HUES64 (cell line): ENCODE measurements around the gene USP32.

Experiments used
- H3K27ac ChIP-seq: 2 replicates; pipeline ENCODE4 v1.7.0; 2013; ENCODE audit warnings: low read depth, low read length, inconsistent platforms
- H3K27me3 ChIP-seq: 2 replicates; pipeline ENCODE4 v1.6.1; 2013; ENCODE audit warnings: mild to moderate bottlenecking, low read length; ENCODE audit not compliant: insufficient read depth
- H3K36me3 ChIP-seq: 2 replicates; pipeline ENCODE4 v1.6.1; 2013; ENCODE audit warnings: mild to moderate bottlenecking, low read length; ENCODE audit not compliant: insufficient read depth
- H3K4me1 ChIP-seq: 2 replicates; pipeline ENCODE4 v1.6.1; 2013; ENCODE audit warnings: mild to moderate bottlenecking, low read length, moderate library complexity; ENCODE audit not compliant: insufficient read depth
- H3K4me3 ChIP-seq: 2 replicates; pipeline ENCODE4 v1.5.1; 2013; ENCODE audit warnings: mild to moderate bottlenecking, low read length, moderate library complexity
- H3K9ac ChIP-seq: 2 replicates; pipeline ENCODE4 v1.6.1; 2013; ENCODE audit warnings: mild to moderate bottlenecking, low read depth, low read length
- H3K9me3 ChIP-seq: 2 replicates; pipeline ENCODE4 v1.6.1; 2013; ENCODE audit warnings: low read depth, low read length; ENCODE audit not compliant: insufficient read depth
- WGBS: fragments of 150-250, 120-280 bp; methylation state at CpG from one replicate; pipeline ENCODE4 v1.1.7; 2013; ENCODE audit warnings: missing lambda C conversion rate; 5-methylcytosine and 5-hydroxymethylcytosine counted together

The USP32 gene

GRCh38 chr17:60148373-60148772, 243.6 kb downstream of the USP32 start:
- H3K27ac ChIP-seq = no peak overlapping the region
- H3K36me3 ChIP-seq = no peaks in the 10 kb centered on the region
- H3K4me1 ChIP-seq = peaks cover 26% of the 10 kb centered on the region
- no peak overlapping the region for H3K4me3 ChIP-seq
- 40% methylated on average over 2 of the region's 2 CpGs for WGBS
- H3K27me3 ChIP-seq = peaks cover 77% of the 10 kb centered on the region
- H3K9ac ChIP-seq = no peak overlapping the region
- no peaks in the 10 kb centered on the region for H3K9me3 ChIP-seq

DNA sequence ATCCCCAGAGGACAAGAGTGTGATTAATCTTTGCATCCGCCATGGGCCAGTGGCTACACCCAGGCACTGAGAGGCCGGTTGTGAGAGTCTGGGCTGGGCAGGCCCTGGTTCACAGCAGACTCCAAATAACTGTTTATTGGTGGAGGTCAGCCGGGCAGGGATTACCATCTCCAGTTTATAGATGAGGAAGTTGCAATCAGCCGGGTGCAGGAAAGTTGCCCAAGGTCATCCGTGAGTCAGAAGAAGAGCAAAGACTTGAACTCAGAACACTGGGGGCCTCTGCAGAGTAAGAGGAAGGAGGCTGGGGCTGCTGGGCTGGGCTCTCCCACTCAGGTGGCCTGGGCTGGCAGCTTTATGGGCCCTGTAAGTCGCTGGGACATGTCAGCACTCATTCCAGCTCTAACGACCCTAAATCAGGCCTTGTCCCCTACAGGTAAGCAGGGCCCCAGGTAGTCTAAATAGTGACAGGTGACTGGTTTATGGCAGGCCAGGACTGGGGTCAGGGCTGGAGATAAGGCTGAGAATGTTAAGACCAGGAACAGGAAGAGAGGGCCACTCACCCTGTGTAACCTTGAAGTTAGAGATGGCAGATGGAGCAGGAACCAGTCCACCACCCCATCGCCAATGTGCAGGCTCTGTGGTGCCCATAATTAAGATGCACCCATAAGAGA, 244.2 kb downstream of the USP32 start:
- Histone ChIP-seq H3K9me3 (no peaks in the 10 kb centered on the region), H3K9ac (no peak overlapping the region), H3K4me3 (no peak overlapping the region), H3K27ac (no peak overlapping the region), H3K36me3 (no peaks in the 10 kb centered on the region), H3K4me1 (peaks cover 32% of the 10 kb centered on the region), H3K27me3 (peaks cover 76% of the 10 kb centered on the region)
- WGBS = 88% methylated on average over 8 of the region's 8 CpGs

DNA sequence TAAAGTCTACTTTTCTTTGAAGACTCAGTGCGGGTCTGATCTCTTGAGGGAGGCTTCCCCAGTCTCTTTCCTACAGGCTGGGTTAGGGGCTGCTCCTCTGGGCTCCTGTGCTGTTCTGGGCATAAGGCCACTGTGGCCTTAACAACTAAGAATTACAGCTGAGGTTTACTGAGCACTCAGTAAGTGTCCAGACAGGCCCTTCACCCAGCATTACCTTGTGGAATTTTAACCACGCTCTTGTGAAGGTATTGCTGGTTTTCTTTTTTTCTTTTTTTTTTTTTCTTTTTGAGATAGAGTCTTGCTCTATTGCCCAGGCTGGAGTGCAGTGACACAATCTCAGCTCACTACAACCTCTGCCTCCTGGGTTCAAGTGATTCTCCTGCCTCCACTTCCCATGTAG, 245.7 kb downstream of the USP32 start:
- H3K27ac ChIP-seq = no peak overlapping the region
- no peaks in the 10 kb centered on the region for H3K9me3 ChIP-seq
- H3K36me3 ChIP-seq = no peaks in the 10 kb centered on the region
- 88% methylated on average over 2 of the region's 2 CpGs for WGBS
- no peak overlapping the region for H3K4me3 ChIP-seq
- H3K9ac ChIP-seq = no peak overlapping the region
- H3K27me3 ChIP-seq = peaks cover 70% of the 10 kb centered on the region
- H3K4me1 ChIP-seq = peaks cover 42% of the 10 kb centered on the region

DNA sequence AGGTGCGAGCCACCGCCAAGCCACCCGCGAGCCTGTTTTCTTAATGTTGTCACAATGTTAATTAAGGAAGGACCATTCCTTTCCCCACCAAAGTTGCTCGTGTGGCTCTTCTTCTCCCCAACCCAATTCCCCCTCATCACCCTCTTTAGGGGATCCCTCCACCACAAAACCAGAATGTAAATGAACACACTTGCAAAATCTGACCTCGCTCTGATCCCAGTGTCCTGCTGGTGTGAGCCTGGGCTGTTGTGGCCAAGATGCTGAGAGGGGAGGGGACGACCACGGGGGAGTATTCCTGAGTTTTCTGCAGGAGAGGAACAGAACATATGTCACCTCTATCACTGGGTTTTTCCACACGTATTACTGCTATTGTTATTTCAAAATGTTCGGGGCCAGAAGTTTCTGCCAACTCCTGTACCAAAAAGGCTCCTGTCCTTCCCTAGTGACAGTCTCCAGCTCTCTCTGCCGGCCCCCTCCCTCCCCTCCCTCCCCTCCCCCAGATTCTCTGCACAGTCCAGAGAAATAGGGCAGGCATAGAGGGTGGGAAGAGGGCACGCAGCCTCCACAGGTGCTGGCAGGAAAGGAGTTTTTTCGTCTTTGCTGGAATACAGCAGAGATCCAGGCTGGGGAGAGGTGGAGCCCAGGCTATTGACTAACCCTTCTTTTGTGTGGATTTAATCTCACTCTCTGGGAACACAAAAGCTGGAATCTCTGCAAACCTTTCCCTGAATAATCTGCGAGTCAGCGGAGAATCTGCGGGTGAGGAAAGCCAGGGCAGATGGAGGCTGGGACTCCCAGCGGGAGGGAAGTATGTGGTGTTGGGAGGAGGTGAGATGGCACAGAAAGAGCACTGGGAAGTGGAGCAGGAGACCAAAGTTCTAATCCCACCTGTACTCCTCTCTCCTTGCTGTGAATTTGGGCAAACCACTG, 246.7 kb downstream of the USP32 start:
- no peaks in the 10 kb centered on the region for H3K9me3 ChIP-seq
- peaks cover 70% of the 10 kb centered on the region for H3K27me3 ChIP-seq
- no peaks in the 10 kb centered on the region for H3K36me3 ChIP-seq
- no peak overlapping the region for H3K9ac ChIP-seq
- peaks cover 47% of the 10 kb centered on the region for H3K4me1 ChIP-seq
- peak overlapping the region; percentile 7; the same call in 1 of the 2 replicates for H3K4me3 ChIP-seq
- WGBS = 18% methylated on average over 16 of the region's 17 CpGs
- H3K27ac ChIP-seq = no peak overlapping the region

GRCh38 chr17:60142872-60143499, 248.9 kb downstream of the USP32 start:
- peak overlapping the region; percentile 56 for H3K4me3 ChIP-seq
- H3K27me3 ChIP-seq = peaks cover 70% of the 10 kb centered on the region

GRCh38 chr17:60141111-60142018, 250.6 kb downstream of the USP32 start:
- Histone ChIP-seq H3K27me3 (peaks cover 77% of the 10 kb centered on the region), H3K9ac (peak overlapping the region; percentile 51; the same call in 1 of the 2 replicates), H3K36me3 (no peaks in the 10 kb centered on the region), H3K9me3 (no peaks in the 10 kb centered on the region), H3K4me1 (peaks cover 36% of the 10 kb centered on the region), H3K4me3 (peak overlapping the region; percentile 56), H3K27ac (no peak overlapping the region; the same call in 1 of the 2 replicates)
- 7% methylated on average over 51 of the region's 52 CpGs for WGBS

More at GRCh38 chr17:60142872-60143499, 248.9 kb downstream of the USP32 start:
- Histone ChIP-seq H3K9ac (no peak overlapping the region), H3K36me3 (no peaks in the 10 kb centered on the region), H3K9me3 (no peaks in the 10 kb centered on the region), H3K4me1 (peaks cover 36% of the 10 kb centered on the region), H3K27ac (peak overlapping the region; percentile 63)
- WGBS = 7% methylated on average over 10 of the region's 10 CpGs

- Histone ChIP-seq H3K9ac (no peak overlapping the region), H3K9me3 (no peaks in the 10 kb centered on the region), H3K36me3 (no peaks in the 10 kb centered on the region), H3K27me3 (peaks cover 76% of the 10 kb centered on the region), H3K4me3 (peak overlapping the region; percentile 36), H3K4me1 (peaks cover 22% of the 10 kb centered on the region; the same call in 1 of the 2 replicates), H3K27ac (no peak overlapping the region)
- WGBS = 21% methylated on average over 66 of the region's 66 CpGs
Measured at GRCh38 chr17:60139438-60140285, 252.3 kb downstream of the USP32 start.

- peaks cover 77% of the 10 kb centered on the region for H3K27me3 ChIP-seq
- no peak overlapping the region for H3K27ac ChIP-seq
- 64% methylated on average over 48 of the region's 48 CpGs for WGBS
- H3K4me3 ChIP-seq = peak overlapping the region; percentile 36; the same call in 1 of the 2 replicates
- H3K4me1 ChIP-seq = peaks cover 22% of the 10 kb centered on the region; the same call in 1 of the 2 replicates
- H3K9ac ChIP-seq = no peak overlapping the region
- no peaks in the 10 kb centered on the region for H3K9me3 ChIP-seq
- no peaks in the 10 kb centered on the region for H3K36me3 ChIP-seq
Measured at GRCh38 chr17:60138769-60139437, 253.0 kb downstream of the USP32 start.

- Histone ChIP-seq H3K9me3 (no peaks in the 10 kb centered on the region), H3K9ac (no peak overlapping the region), H3K27me3 (peaks cover 77% of the 10 kb centered on the region), H3K4me3 (no peak overlapping the region), H3K27ac (no peak overlapping the region), H3K36me3 (no peaks in the 10 kb centered on the region), H3K4me1 (peaks cover 15% of the 10 kb centered on the region; the same call in 1 of the 2 replicates)
- 50% methylated on average over 1 of the region's 1 CpG for WGBS
Measured at GRCh38 chr17:60137731-60138130, 254.2 kb downstream of the USP32 start.
